ENCODE results near the gene FCN2. TPM values are rescaled to one million over a fixed set of nuclear protein-coding genes. Genes with fewer than 3 reads are reported as not detected.
"Not testable (repeated sequence)": the region's sequence is repeated elsewhere in the genome, so short reads cannot be mapped to it uniquely, and the experiment has no call there.

FCN2 gene
- total and polyA plus RNA-seq, 2 of the 4 experiments (the other 2 are of a cell fraction), result not detected

DNA sequence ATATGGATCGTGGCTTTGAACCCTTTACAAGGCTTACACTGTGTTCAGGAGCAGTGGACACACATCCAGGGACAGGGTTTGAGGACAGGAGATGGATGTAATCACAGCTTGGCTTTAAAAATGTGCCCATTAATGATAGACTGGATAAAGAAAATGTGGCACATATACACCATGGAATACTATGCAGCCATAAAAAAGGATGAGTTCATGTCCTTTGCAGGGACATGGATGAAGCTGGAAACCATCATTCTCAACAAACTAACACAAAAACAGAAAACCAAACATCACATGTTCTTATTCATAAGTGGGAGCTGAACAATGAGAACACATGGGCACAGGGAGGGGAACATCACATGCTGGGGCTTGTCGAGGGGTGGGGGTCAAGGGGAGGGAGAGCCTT, 23.2 kb upstream of the FCN2 start:
- H2BK5ac ChIP-seq (ENCODE audit: low read depth, low read length, poor library complexity, severe bottlenecking); H2AK5ac ChIP-seq (ENCODE audit: low read depth, low read length); BruUV-seq (replicated peaks); H4K5ac ChIP-seq (ENCODE audit: low read depth, low read length); intact Hi-C loops (cut with micrococcal nuclease); H3K9me3 ChIP-seq (ENCODE audit: control insufficient read depth, insufficient read depth, low read length); POLR2A ChIA-PET (ENCODE audit: unreplicated experiment); H3K4me2 ChIP-seq (ENCODE audit: low read depth, low read length); ATAC-seq (ENCODE audit: low read depth); H2BK120ac ChIP-seq (ENCODE audit: low read depth, low read length); H2AK9ac ChIP-seq (replicated peaks; ENCODE audit: low read depth, low read length, poor library complexity); in situ Hi-C loops (cut with MboI; ENCODE audit: low sequenced_read_pairs); dilution Hi-C loops (cut with HindIII; ENCODE audit: low sequenced_read_pairs, unreplicated experiment); H3K56ac ChIP-seq (ENCODE audit: extremely low read depth, insufficient read depth, low read length); H2BK20ac ChIP-seq (ENCODE audit: low read depth, low read length); H4K91ac ChIP-seq (ENCODE audit: insufficient read depth, low read depth, low read length); H2AFZ ChIP-seq (replicated peaks; ENCODE audit: low read length, poor library complexity); H4K8ac ChIP-seq (ENCODE audit: low read depth in 2 of 2, low read length in 2 of 2); H3K27ac ChIP-seq (ENCODE audit: insufficient read depth, low read length); H3K9me1 ChIP-seq (ENCODE audit: insufficient read depth, low read length); H3K4me3 ChIP-seq (ENCODE audit: insufficient read depth, low read depth, low read length); H3K4me1 ChIP-seq (ENCODE audit: control insufficient read depth, insufficient read depth, low read length); H3K27me3 ChIP-seq (ENCODE audit: control insufficient read depth, insufficient read depth, low read length); DNase-seq; H3K18ac ChIP-seq (ENCODE audit: low read depth, low read length); CTCF ChIA-PET; H3K9ac ChIP-seq (ENCODE audit: low read depth, low read length); H2BK15ac ChIP-seq (ENCODE audit: low read depth, low read length); H3K23ac ChIP-seq (ENCODE audit: low read depth, low read length); H3K14ac ChIP-seq (replicated peaks; ENCODE audit: low read depth, low read length); H3K4ac ChIP-seq (ENCODE audit: low read depth, low read length); H3K79me1 ChIP-seq (ENCODE audit: low read depth in 1 of 2, low read length in 2 of 2); H4K20me1 ChIP-seq (ENCODE audit: insufficient read depth, low read length); H3K36me3 ChIP-seq (ENCODE audit: control insufficient read depth, insufficient read depth, low read length): not testable (repeated sequence)
- no CpG with 5 or more reads among the region's 2 CpGs for WGBS, 2 experiments (ENCODE audit: extremely low coverage in 2 of 2, insufficient read length in 1 of 2)

Data from IMR-90 (cell line).